Osteocyte (in vitro differentiated cells): ENCODE measurements around the gene TTC28. TPM values are rescaled to one million over a fixed set of nuclear protein-coding genes. Genes with fewer than 3 reads are reported as not detected.

ENCODE experiments used
- DNase-seq: peaks from one replicate; pipeline ENCODE4 v3.0.0; 2021; ENCODE audit warnings: mixed read lengths; ENCODE audit not compliant: unreplicated experiment; ENCODE audit errors: extremely low spot score
- H3K27ac Mint-ChIP-seq: one replicate; pipeline ENCODE4 v1.8.0; 2021; ENCODE audit warnings: mild to moderate bottlenecking, mixed read lengths; ENCODE audit not compliant: unreplicated experiment
- H3K27me3 Mint-ChIP-seq: one replicate; pipeline ENCODE4 v1.8.0; 2021; ENCODE audit warnings: mixed read lengths; ENCODE audit not compliant: unreplicated experiment
- H3K36me3 Mint-ChIP-seq: one replicate; pipeline ENCODE4 v1.8.0; 2021; ENCODE audit warnings: mixed read lengths; ENCODE audit not compliant: unreplicated experiment
- H3K4me1 Mint-ChIP-seq: one replicate; pipeline ENCODE4 v1.8.0; 2021; ENCODE audit warnings: mixed read lengths; ENCODE audit not compliant: unreplicated experiment
- H3K4me3 Mint-ChIP-seq: one replicate; pipeline ENCODE4 v1.8.0; 2021; ENCODE audit warnings: mild to moderate bottlenecking, moderate library complexity, mixed read lengths; ENCODE audit not compliant: unreplicated experiment
- H3K9me3 Mint-ChIP-seq: one replicate; pipeline ENCODE4 v1.8.0; 2021; ENCODE audit warnings: mixed read lengths; ENCODE audit not compliant: unreplicated experiment
- total RNA-seq: library from RNA; stranded (reverse); gene quantifications from 2 replicates; pipeline ENCODE4 v1.2.1, GENCODE V29; 2021
- TF ChIP-seq, protein P1 (sequence below): fragments of 200-600 bp; sonication (generic); IDR thresholded peaks from 2 replicates; pipeline ENCODE4 v1.5.0; 2021; ENCODE audit warnings: antibody characterized with exemption, mild to moderate bottlenecking, moderate library complexity

TTC28 gene
- total RNA-seq, 1 donor from 2014 or later = 70.3 TPM

- Mint-ChIP-seq H3K4me3 (no peak overlapping the region), H3K9me3 (no peaks in the 10 kb centered on the region), H3K27ac (no peak overlapping the region), H3K4me1 (peaks cover 4% of the 10 kb centered on the region), H3K36me3 (peaks cover 10% of the 10 kb centered on the region), H3K27me3 (no peaks in the 10 kb centered on the region)
- TF ChIP-seq, protein P1, sequence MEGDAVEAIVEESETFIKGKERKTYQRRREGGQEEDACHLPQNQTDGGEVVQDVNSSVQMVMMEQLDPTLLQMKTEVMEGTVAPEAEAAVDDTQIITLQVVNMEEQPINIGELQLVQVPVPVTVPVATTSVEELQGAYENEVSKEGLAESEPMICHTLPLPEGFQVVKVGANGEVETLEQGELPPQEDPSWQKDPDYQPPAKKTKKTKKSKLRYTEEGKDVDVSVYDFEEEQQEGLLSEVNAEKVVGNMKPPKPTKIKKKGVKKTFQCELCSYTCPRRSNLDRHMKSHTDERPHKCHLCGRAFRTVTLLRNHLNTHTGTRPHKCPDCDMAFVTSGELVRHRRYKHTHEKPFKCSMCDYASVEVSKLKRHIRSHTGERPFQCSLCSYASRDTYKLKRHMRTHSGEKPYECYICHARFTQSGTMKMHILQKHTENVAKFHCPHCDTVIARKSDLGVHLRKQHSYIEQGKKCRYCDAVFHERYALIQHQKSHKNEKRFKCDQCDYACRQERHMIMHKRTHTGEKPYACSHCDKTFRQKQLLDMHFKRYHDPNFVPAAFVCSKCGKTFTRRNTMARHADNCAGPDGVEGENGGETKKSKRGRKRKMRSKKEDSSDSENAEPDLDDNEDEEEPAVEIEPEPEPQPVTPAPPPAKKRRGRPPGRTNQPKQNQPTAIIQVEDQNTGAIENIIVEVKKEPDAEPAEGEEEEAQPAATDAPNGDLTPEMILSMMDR = no peak
- no peak for DNase-seq
Measured at GRCh38 chr22:28014211-28015045, 665.2 kb downstream of the TTC28 start.

GRCh38 chr22:28013611-28014010 lies 666.0 kb downstream of the TTC28 start:
- no peaks in the 10 kb centered on the region for H3K27me3 Mint-ChIP-seq
- TF ChIP-seq, protein P1 = no peak

GRCh38 chr22:28012832-28013460 lies 666.7 kb downstream of the TTC28 start:
- TF ChIP-seq, protein P1 = no peak
- Mint-ChIP-seq H3K36me3 (peaks cover 10% of the 10 kb centered on the region), H3K4me3 (no peak overlapping the region), H3K9me3 (no peaks in the 10 kb centered on the region), H3K27me3 (no peaks in the 10 kb centered on the region), H3K27ac (no peak overlapping the region), H3K4me1 (peaks cover 12% of the 10 kb centered on the region)
- DNase-seq = no peak

More at GRCh38 chr22:28013611-28014010, 666.0 kb downstream of the TTC28 start:
- peaks cover 12% of the 10 kb centered on the region for H3K4me1 Mint-ChIP-seq
- H3K36me3 Mint-ChIP-seq = peaks cover 10% of the 10 kb centered on the region
- H3K4me3 Mint-ChIP-seq = no peak overlapping the region
- DNase-seq = no peak
- no peaks in the 10 kb centered on the region for H3K9me3 Mint-ChIP-seq
- H3K27ac Mint-ChIP-seq = no peak overlapping the region

- H3K9me3 Mint-ChIP-seq = no peaks in the 10 kb centered on the region
- TF ChIP-seq, protein P1 = peak; percentile 98
- no peak overlapping the region for H3K27ac Mint-ChIP-seq
- H3K36me3 Mint-ChIP-seq = peaks cover 16% of the 10 kb centered on the region
- DNase-seq = peak; percentile 92
- H3K4me1 Mint-ChIP-seq = peaks cover 24% of the 10 kb centered on the region
- no peak overlapping the region for H3K4me3 Mint-ChIP-seq
- no peaks in the 10 kb centered on the region for H3K27me3 Mint-ChIP-seq
Measured at GRCh38 chr22:28009272-28009827, 670.3 kb downstream of the TTC28 start.

DNA sequence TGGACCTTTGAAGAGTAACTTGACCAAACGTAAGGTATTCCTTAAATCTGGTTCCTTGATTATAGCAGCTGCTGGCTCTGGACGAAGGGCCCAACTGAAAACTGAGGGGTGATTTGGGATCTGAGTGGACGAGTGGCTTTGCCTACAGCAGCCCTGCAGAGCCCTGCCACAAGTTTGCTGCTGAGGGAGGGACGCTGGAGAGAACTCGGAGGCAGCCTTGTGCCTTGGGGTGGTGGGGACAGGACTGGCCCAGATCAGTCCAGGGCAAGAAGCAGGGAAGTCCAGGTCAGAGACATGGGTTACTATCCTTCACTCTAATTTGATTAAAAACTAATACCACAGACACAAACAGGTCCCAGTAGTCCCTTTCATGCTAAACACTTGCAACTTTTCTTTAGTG lies 671.0 kb downstream of the TTC28 start:
- Mint-ChIP-seq H3K36me3 (peaks cover 19% of the 10 kb centered on the region), H3K27ac (no peak overlapping the region), H3K9me3 (no peaks in the 10 kb centered on the region), H3K4me1 (peaks cover 24% of the 10 kb centered on the region), H3K4me3 (no peak overlapping the region), H3K27me3 (no peaks in the 10 kb centered on the region)
- TF ChIP-seq, protein P1 = no peak
- no peak for DNase-seq
